Nephron progenitor cell (in vitro differentiated cells): ENCODE data around the gene ZNF839.

Experiments
- DNase-seq: peaks from one replicate; pipeline ENCODE4 v3.0.0; 2021
- H3K27ac Mint-ChIP-seq: 2 replicates; pipeline ENCODE4 v1.8.0; 2021; ENCODE audit warnings: mild to moderate bottlenecking, moderate library complexity, mixed read lengths
- H3K27me3 Mint-ChIP-seq: 2 replicates; pipeline ENCODE4 v1.8.0; 2021; ENCODE audit warnings: mild to moderate bottlenecking, low read depth, mixed read lengths; ENCODE audit not compliant: poor library complexity
- H3K36me3 Mint-ChIP-seq: 2 replicates; pipeline ENCODE4 v1.8.0; 2021; ENCODE audit warnings: low read depth, mixed read lengths
- H3K4me1 Mint-ChIP-seq: 2 replicates; pipeline ENCODE4 v1.8.0; 2021; ENCODE audit warnings: mixed read lengths
- H3K4me3 Mint-ChIP-seq: 2 replicates; pipeline ENCODE4 v1.8.0; 2021; ENCODE audit warnings: mild to moderate bottlenecking, moderate library complexity, mixed read lengths
- H3K9me3 Mint-ChIP-seq: 2 replicates; pipeline ENCODE4 v1.8.0; 2021; ENCODE audit warnings: mild to moderate bottlenecking, moderate library complexity, mixed read lengths
- TF ChIP-seq, protein P1 (sequence below): fragments of 200-600 bp; sonication (generic); IDR thresholded peaks from 2 replicates; pipeline ENCODE4 v1.5.0; 2021; ENCODE audit warnings: antibody characterized with exemption

Gene ZNF839

DNA sequence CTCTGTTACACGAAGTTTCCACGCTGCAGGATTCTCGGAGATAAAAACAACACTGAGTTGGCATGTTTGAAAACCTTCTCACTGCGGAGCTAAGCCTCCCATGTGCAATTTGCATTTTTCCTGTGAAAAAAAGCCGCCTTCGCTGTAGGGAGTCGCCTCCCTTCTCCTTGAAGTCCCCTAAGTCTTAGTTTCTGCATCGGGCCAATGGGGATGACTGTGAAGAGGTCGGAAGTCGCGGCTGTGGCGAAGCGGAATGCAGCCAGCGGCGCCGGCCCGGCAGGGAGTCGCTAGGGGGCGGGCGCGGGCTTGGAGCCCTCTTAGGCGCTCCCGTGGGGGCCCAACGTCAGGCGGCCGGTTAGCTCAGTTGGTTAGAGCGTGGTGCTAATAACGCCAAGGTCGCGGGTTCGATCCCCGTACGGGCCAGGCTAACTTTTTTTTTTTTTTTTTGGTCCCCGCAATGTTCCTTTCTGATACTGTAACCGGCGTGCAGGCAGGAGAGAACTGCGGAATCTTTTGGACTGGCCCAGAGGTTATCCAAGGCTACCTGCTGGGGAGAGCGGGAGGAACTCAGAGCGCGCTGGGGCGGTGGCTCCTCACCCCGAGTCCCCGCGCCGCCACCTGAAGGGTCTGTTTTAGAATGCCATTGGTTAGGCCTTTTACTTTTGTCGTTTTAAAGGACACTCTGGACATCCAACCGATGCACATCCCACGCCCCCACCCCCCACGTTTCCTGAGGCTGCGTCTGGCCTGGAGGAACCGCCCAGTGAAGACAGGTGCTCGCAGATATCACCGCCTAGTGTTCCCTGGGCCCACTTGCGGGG, 2.6 kb upstream of the ZNF839 start:
- peaks cover 4% of the 10 kb centered on the region for H3K36me3 Mint-ChIP-seq
- DNase-seq = peak; percentile 98
- H3K9me3 Mint-ChIP-seq = no peaks in the 10 kb centered on the region
- H3K4me1 Mint-ChIP-seq = peaks cover 64% of the 10 kb centered on the region
- peak overlapping the region; percentile 94 for H3K27ac Mint-ChIP-seq
- TF ChIP-seq, protein P1, sequence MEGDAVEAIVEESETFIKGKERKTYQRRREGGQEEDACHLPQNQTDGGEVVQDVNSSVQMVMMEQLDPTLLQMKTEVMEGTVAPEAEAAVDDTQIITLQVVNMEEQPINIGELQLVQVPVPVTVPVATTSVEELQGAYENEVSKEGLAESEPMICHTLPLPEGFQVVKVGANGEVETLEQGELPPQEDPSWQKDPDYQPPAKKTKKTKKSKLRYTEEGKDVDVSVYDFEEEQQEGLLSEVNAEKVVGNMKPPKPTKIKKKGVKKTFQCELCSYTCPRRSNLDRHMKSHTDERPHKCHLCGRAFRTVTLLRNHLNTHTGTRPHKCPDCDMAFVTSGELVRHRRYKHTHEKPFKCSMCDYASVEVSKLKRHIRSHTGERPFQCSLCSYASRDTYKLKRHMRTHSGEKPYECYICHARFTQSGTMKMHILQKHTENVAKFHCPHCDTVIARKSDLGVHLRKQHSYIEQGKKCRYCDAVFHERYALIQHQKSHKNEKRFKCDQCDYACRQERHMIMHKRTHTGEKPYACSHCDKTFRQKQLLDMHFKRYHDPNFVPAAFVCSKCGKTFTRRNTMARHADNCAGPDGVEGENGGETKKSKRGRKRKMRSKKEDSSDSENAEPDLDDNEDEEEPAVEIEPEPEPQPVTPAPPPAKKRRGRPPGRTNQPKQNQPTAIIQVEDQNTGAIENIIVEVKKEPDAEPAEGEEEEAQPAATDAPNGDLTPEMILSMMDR = peak; percentile 60
- H3K27me3 Mint-ChIP-seq = peaks cover 15% of the 10 kb centered on the region
- H3K4me3 Mint-ChIP-seq = peak overlapping the region; percentile 92

GRCh38 chr14:102317564-102318248, 1.8 kb upstream of the ZNF839 start:
- DNase-seq = no peak
- Mint-ChIP-seq H3K4me1 (peaks cover 64% of the 10 kb centered on the region), H3K9me3 (no peaks in the 10 kb centered on the region), H3K27ac (peak overlapping the region; percentile 94), H3K27me3 (peaks cover 15% of the 10 kb centered on the region), H3K4me3 (peak overlapping the region; percentile 92), H3K36me3 (peaks cover 5% of the 10 kb centered on the region)
- TF ChIP-seq, protein P1 = no peak

- Mint-ChIP-seq H3K4me1 (peaks cover 61% of the 10 kb centered on the region), H3K27me3 (peaks cover 15% of the 10 kb centered on the region), H3K4me3 (peak overlapping the region; percentile 94), H3K27ac (peak overlapping the region; percentile 96), H3K9me3 (no peaks in the 10 kb centered on the region), H3K36me3 (peaks cover 5% of the 10 kb centered on the region)
- no peak for DNase-seq
- TF ChIP-seq, protein P1 = no peak
Observed at GRCh38 chr14:102318781-102319276, 717 bp upstream of the ZNF839 start.

DNA sequence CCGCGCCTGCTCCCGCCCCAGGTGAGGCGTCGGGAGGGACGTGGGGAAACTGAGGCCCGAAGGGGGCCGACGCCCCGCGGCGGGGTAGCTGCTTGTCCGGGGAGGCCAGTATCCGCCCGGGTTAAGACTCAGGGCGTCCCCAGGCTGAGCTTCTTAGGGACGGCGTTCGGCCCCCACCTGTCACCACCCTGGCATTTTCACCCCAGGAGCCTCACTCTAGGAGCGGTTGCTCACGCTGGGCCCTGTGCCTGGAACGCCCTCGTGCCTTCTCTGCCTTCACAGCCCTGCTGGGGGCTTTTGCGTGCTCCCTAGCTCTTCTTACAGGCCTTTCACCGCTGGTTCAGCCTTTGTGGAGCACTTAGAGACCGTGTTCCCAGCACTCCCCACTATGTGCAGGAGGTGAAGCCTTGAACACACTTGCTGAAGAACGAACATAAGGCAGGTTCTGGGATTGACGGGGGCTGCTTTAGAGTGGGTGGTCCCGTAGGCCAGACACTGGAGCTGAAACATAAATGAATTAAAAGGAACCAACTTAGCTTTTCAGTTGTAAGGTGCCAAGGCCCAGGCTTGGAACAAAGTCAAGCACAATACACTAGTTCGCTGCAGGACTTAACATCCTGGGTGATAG, 601 bp downstream of the ZNF839 start:
- Mint-ChIP-seq H3K4me3 (peak overlapping the region; percentile 92), H3K9me3 (no peaks in the 10 kb centered on the region), H3K4me1 (peaks cover 51% of the 10 kb centered on the region), H3K27me3 (peaks cover 11% of the 10 kb centered on the region), H3K36me3 (peaks cover 5% of the 10 kb centered on the region), H3K27ac (peak overlapping the region; percentile 74)
- DNase-seq = peak; percentile 36
- TF ChIP-seq, protein P1 = no peak

- no peak overlapping the region for H3K27ac Mint-ChIP-seq
- peaks cover 5% of the 10 kb centered on the region for H3K36me3 Mint-ChIP-seq
- DNase-seq = no peak
- peaks cover 11% of the 10 kb centered on the region for H3K27me3 Mint-ChIP-seq
- no peaks in the 10 kb centered on the region for H3K9me3 Mint-ChIP-seq
- H3K4me3 Mint-ChIP-seq = peak overlapping the region; percentile 92
- TF ChIP-seq, protein P1 = no peak
- H3K4me1 Mint-ChIP-seq = peaks cover 44% of the 10 kb centered on the region
Observed at GRCh38 chr14:102320671-102321455, 1.3 kb downstream of the ZNF839 start.
